GM21526 (cell line): ENCODE data around the gene ZNF750.

ENCODE experiments used
- ATAC-seq: cut with Tn5 transposase; IDR thresholded peaks from one replicate; pipeline ENCODE4 v1.9.1; 2021; ENCODE audit warnings: moderate library complexity; ENCODE audit not compliant: unreplicated experiment, low FRiP score

ZNF750 gene

DNA sequence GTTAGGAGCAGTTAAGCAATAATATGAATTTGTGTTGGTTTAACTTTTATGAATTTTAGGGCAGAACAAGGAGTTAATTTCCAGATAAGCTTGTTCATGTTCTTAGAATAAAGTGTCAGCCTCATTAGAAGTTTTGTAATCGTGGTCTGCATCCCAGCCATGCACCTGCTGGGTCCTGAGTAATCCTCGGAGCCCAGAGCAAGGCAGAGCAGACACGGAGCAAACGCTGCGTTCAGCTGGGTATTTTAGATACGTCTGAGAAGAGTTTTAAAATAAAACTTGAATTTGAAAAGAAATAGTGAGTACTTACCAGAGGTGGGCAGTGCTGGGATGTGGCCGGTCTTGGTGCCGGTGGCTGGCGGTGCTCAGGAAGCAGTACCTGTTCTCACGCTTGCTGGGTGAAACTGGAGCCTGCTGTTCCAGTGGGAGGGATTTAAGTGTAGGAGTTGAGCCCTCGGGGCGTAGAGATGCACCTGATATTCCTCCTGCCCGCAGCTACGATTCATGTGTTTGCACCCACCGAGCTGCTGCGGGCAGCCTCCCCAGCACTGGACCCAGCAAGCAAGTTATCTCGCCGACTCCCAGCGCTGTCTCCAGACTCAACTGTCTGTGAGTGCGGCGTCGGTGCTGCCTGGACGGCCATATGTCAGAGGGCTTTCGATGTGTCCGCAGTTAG lies at the start of gene ZNF750:
Gene ZNF750, minus strand, starts transcription at position 406 of the 676 bp plus-strand sequence. CDS start 7,568 bp downstream, outside the sequence.
- no peak for ATAC-seq

DNA sequence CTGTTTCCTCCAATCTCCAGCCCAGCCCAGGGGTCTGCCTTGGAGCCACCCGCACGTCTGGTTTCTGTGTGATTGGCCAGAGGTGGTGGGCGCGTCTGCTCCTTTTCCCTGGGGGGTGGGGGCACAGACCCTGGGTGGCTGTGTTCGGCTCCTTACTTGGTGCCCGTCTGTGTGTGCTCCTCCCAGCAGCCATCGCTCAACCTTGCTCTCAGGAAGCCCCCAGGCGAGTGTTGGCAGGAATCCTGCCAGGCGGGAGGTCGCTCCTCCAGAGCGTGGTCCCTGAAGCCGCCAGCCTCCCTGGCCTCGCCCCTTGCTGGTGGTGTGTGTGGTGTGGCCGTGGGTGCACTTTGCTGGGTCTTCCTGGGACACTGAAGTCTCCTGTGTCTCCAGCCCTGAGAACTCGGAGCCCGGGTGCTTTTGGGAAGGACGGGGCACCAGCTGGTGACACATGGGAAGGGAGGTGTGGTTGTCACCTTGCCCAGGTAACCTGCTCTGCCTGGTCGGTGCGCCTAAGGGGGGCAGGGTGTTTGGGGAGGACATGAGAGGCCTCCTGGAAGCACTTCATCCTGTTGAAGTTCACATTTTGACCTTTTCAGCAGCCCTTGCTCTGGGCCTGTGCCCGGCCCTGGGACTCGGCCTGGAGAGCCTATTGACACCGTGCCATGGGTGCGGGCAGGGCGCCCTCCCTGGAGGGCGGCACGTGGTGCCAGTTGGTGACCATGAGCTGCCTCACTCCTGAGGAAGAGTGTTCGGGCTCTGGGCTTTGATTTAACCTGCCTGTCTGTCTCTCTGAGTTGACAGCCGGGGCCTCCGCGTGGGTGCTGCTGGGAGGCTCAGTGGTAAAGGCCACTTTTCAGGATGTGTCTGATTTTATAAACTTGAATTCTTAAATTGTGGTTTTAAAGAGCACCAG lies 49.0 kb upstream of the ZNF750 start:
- ATAC-seq = no peak

DNA sequence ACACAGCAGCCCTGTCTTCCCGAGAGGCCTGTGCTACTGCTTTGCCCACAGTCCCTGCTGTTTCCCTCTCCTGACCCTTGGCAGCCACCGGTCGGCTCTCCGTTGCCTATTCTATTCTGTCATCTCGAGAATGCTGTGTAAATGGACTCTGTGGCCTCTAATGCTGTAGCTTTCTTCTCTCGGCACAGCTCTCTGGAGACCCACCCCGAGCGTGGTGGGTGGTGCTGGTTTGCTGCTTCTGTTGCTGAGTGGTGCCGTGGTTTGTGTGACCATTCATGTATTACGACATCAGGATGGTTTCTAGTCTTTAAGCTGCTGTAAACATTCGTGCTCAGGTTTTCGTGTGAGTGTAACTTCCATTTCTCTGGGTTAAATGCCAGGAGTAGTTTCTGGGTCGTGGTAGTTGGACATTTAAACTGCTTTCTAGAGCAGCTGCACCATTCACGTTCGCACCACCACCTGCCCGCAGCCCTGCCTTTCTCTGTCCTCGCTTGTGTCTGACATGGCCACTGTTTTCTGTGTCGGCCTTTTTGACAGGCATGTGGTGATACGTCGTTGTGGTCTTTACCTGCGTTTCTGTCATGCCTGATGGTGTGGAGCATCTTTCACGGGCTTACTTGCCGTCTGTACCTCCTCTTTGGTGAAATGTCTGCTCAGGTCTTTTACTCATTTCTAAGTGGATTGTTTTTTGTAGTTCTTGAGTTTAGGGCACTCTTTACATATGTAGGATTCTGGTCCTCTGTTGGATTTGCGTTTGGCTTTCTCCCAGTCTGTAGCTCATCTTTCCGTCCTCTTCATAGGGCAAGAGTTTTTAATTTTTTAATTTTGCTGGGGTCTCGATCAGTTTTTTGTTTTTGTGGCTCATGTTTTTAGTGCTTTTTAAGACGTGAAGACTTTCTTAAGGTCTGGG lies 47.7 kb upstream of the ZNF750 start:
- no peak for ATAC-seq

DNA sequence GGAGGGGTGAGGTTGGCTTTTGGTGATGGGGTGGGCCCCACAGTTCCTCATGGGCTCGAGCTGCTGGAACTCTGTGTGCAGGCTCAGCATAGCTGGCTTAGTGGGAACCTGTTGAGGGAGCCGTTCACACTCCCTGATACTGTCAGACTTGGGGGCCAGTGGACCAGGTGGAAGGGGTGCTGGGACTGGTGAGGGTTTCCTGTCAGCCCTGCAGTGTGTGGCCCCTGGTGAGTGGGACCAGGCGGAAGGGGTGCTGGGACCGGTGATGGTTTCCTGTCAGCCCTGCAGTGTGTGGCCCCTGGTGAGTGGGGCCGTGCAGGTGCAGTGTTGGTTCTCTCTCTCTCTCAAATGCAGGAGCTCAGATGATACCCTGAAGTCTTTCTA lies 45.1 kb upstream of the ZNF750 start:
- ATAC-seq = no peak

DNA sequence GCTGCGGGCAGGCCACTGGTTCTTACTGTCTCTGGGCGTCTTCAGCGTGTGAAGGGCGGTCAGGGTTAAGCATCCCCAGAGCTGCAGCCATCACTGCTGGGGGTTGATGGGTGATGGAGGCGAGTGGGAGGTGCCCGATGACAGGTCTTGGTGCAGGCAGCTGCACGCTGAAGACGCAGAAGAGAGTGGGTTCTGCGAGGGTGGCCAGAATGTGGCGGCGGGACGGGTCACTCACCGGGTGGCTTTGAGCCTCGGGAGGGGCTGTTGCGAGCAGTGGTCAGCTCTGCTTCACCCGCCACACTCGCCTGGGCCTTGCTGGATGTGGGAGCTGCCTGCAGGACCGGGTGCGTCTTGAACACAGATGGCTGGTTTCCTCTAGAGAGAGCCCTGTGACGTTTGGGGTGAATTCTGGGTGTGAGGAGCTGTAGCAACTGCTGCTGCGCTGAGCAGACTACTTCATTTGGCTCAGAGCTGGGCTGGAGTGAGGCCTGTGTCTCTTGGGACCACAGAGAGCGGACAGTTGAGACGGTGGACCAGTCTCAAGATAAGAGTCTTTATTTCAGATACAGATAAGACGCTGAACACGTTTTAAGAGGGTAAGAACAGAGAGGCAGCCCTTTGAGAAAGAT lies 44.6 kb upstream of the ZNF750 start:
- ATAC-seq = no peak

DNA sequence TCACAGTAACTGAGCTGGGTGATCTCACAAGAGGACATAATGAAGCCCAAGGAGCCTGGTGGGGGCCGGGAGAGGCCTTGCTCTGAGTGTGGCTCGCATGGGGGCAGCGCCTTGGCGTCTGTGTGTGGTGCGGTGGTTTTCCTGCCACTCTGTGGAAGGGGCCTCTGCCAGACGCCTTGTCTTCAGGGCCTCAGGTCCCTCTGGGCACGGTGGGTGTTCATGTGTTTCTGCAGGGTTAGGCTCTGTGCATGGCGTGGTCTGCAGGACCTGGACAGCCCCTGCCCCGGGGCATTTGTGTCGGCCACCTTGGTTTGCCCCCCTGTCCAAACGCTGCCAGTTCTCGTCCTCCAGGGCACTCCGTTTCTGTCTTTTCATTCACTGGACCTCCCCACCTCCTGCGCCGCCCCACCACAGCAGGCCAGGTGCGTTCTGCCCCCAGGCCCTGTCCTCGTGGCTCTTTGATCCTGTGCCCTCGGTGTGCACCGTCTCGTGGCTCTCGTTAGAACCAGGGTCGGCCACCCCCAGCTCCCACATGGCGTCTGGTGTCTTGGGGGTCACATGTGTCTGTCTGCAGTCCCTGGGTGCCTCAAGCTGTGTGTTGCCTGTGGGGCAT lies 43.7 kb upstream of the ZNF750 start:
- no peak for ATAC-seq

DNA sequence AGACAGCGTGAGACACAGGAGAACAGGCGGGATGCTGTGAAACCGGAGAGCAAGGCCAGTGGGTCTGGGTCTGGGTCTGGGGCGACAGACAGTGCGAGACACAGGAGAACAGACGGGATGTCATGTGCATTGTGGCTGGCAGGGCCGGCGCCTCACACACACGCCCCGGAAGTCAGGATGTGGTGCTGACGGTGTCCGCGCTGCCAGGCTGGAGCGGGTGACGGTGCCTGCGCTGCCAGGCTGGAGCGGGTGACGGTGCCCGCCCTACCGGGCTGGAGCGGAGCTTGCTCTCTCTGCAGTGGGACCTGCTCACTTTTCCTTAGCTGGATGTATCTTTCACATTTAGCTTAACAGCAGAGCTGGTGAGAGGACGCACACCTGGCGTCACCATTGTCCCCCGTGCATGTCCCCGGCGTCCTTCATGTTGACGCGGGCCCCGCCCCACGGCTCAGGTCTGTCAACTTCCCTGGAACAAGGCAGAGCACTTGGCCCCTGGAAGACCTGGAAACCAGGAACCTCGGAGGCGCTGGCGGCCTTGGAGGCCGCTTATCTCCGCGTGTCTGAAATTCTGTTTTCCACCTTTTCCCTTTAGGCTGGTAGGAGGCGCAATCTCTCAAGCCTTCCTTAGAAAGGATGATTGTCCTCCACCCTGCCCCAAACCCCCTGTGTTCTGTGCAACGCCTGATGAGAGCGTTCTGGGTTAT lies 43.0 kb upstream of the ZNF750 start:
- no peak for ATAC-seq

DNA sequence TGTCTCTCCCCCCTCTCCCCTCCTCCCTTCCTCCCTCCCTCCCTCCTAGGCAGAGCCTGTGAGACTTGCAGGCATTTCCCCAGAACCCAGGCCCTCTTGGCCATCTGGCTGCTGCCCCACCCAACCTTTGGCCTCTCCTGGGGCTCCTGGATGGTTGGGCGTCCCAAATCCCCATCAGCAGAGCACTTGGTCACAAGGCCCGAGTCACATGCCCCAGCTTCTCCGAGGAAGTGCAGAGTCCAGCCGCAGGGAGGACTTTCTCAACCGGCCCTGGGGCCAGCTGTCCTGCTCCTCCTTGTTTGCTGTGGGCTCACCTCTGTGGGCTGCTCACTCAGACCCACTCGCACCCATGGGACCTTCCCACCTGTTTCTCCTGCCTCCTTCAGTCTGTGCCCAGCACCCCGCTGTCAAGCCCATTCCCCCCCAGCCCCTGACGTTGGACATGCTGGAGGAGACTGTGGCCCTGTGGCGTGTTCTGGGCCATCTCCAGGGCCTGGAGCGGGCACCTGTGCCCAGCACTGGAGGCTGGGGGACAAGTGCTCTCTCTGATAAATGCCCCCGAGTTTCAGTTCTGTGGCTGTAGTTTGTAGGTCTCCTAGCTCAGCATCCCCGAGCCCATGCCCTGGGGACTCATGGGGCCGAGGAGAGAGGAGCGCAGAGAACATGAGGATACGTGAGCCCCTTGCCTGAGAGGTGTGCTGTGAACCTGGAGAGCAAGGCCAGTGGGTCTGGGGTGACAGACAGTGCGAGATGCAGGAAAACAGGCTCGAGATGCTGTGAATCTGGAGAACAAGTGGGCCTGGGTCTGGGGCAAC lies 42.3 kb upstream of the ZNF750 start:
- ATAC-seq = no peak

DNA sequence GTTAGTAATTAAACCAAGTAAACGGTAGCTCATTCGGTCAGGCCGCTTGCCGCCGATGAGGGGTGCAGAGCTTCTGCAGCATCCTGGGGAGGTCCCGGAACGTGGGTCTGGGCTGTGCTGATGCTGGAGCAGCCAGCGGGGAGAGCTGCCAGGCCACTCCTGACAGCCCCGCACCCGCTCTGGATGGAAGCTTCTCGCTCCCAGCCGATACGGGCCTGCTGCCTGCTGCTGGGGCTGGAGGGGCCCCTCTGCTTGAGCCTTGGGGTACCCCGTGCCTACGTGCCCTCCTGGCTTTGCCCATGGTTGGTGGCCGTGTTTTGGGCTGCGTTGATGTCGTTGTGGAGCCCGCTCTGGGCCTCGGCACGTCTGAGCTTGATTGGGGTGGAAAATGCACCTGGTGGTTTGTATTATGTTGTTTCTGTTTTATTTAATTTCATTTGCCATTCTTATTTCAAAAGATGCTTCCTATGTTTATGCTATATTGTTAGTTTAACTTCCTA lies 41.6 kb upstream of the ZNF750 start:
- ATAC-seq = no peak

DNA sequence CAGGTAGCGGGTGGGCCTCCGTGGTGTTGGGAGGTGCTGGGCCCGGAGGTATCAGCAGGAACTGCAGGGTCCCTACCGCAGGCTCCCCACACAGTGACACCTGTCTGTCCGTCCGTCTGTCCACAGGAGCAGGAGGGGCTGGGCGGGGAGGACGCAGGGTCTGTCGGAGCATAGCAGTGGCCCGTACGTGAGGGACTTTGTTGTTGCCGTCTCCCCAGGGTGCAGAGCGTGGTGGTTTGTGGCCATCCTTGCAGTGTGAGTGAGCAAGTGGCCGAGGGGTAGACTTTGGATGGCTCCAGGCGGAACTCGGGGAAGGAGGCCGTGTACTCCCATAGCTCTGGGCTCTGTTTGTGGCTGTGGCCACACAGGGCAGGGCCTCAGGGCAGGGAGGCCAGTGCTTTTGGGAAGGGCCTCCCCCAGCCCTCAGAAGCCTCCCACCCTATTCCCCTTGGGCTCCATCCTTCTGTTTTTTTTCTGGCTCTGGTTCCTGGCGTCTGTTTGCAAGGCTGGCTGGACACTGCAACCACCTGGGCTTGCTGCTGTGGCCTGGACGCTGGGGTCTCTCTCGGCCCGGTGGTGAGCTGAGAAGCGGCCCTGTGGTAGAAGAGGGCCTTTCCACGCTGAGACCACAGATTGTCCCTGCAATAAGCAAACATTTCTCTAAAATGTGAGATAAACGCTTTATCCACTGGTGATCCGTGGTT lies 41.0 kb upstream of the ZNF750 start:
- ATAC-seq = no peak

DNA sequence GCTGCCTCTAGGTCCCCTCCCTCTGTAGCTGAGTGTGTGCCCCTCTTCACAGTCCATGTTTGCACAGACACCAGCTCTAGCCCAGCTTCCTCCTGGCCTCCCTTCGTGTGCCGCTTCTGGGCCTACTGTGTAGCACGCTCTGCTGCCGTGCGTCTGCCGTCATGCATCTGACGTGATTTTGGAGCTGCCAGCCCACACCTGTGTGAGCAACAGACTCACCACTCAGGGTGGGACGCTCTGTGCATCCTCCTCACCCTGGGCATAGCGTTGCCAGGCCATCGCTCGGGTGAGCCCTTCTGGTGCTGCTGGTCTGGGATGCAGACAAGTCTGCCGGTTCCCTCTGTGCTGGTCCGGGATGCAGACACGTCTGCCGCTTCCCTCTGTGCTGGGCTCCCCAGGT lies 39.4 kb upstream of the ZNF750 start:
- ATAC-seq = no peak

DNA sequence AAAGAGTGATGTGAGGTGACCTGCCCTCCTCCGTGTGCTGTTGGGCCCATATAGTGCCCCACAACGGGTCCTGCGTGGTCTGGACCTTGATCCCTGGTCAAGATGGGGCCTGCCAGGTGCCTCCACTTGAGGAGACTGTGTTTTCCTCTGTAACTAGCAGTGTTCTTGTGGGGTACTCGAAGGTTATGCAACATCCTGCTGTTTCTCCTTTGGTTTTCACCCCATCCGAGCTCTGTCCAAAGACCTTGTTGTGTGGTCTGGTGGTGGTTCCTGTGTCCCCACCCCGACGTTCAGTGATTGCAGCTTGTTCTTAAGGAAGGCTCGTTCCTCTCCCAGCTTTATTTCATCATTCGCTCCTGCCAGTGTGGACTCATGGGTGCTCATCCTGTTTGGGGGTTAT lies 38.7 kb upstream of the ZNF750 start:
- no peak for ATAC-seq

DNA sequence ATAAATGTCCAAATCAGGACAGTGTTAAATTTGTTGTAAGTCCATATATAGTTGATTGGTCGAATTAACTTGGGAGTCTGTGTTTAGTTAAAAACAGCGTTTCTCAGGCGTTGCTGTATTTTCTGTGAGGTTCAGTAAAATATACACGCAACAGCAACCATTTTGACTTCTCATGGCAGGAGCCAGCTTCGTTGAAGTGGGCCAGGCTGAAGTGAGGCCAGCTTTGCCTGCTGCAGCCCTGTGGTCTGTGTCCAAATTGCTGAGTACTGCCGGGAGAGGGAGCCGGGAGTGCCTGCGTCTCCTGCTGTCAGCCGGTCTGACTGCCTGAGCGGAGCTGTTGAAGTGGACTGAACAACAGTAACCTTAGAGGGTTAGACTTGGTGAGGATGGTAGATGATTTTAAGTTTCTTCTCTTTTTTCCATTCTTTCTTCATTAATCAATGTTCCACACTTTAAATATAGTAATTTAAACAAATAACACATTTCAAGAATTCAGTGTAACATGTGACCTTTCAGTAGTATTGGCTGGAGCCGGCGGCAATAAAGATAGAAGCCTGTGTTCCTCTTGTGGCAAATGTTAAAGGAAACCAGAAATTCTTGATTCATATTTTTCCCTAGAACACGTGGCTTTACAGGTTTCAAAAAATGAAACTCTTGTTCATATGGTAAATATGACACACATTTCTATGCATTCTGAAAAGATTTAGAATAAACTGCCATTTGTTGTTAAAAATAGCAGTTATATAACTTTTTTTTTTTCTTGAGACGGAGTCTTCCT lies 37.0 kb upstream of the ZNF750 start:
- no peak for ATAC-seq

DNA sequence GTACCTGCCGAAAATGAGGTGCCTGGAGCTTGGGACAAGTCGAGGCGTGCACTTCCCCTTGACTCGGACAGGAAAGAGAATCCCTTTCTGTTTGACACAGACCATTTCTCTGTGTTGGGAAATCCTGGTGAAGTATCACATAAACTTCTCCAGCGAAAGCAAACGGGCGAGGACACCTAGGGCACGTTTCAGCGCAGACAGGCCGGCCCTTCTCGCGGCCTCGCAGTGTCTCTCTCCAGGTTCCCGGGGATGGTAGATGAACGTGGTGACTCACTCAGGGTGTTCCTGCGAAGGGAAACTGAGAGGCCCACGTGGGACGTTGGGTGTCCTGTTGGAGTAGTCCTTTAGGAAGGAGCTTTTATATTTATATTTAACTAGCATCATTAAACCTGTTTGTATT lies 36.3 kb upstream of the ZNF750 start:
- ATAC-seq = no peak

DNA sequence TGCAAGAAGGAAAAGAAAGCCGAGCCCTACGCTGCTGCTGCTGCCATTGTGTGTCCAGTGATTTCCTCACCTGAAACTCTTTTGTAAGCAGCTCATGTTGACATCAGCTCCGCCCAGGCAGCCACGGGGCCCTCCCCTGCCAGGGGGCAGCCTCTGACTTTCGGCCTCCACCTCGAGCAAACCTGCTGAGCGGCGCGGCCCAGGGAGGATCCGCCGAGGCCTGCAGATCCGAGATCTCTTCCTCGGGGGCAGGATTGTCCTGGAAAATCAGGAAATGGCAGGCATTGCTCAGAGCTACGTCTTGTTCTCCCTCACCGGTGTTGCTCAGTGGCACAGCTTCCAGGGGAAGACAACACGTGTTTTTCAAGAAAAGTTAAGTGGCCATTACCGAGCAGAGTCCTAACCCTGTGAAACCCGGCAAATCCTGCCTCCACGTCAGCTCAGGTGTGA lies 35.6 kb upstream of the ZNF750 start:
- no peak for ATAC-seq

DNA sequence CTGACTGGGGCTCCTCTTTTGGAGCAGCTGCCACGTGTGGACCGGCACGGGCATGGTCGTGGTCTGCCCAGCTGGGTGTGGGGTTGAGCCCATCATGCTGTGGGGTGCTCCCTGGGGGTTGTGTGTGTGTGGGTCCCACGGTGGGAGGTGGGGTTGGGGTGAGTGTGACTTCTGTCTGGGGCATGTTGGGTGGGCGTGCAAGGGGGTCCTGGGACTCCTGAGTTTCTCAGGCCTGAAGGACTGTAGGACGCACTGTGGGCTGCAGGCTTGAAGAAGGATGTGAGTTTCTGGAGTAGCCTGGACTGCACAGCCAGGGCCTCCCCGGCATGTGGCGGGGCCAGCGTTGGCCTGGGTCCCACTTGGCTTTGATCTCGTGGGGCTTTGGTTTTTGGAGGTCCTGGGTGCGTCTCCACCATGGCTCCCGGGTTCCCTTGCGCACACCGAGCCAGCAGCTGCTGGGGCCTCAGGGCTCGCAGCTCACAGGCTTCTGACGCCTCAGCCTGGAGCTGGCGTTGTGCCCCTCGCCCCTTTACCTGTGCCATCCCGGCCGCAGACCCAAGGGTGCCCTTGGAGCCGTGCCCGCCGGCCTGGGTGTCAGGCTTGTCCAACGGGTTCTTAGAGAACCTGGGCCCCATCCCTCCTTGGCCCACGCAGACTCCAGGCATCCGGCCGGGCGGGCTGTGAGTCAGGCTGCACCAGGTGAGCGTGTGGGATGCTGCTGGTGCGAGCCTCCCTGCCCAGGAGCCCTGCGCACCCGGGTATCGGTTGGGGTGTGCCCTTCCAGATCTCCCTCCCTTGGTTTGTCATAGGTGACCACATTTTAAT lies 34.4 kb upstream of the ZNF750 start:
- ATAC-seq = no peak
